BE2C (cell line): ENCODE measurements around the gene CSF1.

ENCODE experiments used
- DNase-seq: peaks from one replicate; pipeline ENCODE4 v3.0.0-alpha.2; 2020
- H3K27me3 ChIP-seq: fragments of 250-450 bp; sonication (Bioruptor Pico); 2 replicates; pipeline ENCODE4 v1.5.1; 2020; ENCODE audit warnings: mild to moderate bottlenecking
- H3K36me3 ChIP-seq: fragments of 250-450 bp; sonication (Bioruptor Pico); 2 replicates; pipeline ENCODE4 v1.5.1; 2020; ENCODE audit warnings: mild to moderate bottlenecking
- H3K4me1 ChIP-seq: fragments of 250-450 bp; sonication (Bioruptor Pico); 2 replicates; pipeline ENCODE4 v1.5.1; 2020
- H3K4me3 ChIP-seq: 2 replicates; pipeline ENCODE4 v1.5.1; 2011; ENCODE audit warnings: low read depth, low read length
- H3K9me3 ChIP-seq: fragments of 250-450 bp; sonication (Bioruptor Pico); 2 replicates; pipeline ENCODE4 v1.5.1; 2020
- TF ChIP-seq, protein P1 (sequence below): IDR thresholded peaks from 2 replicates; pipeline ENCODE4 v1.5.1; 2012; ENCODE audit warnings: mild to moderate bottlenecking, low read depth, low read length

Gene CSF1

DNA sequence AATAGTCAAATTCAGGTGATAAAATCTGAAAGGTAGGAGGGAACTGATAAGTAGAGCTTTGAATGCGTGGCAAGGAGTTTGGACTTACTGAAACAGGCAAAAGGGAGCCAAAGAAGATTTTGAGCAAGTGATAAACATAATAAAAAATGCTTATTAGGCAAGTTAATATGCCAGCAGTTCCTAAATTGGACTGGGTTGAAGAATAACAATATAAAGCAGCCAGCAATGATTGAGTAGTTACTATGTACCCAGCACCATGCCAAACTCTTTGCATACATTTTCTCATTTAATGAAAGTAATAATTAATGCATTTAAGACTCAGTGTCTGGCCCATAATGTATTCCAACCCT is 50.1 kb downstream of the CSF1 start:
- no peak for DNase-seq
- H3K27me3 ChIP-seq = no peaks in the 10 kb centered on the region
- H3K36me3 ChIP-seq = no peaks in the 10 kb centered on the region
- no peaks in the 10 kb centered on the region for H3K9me3 ChIP-seq
- H3K4me1 ChIP-seq = no peaks in the 10 kb centered on the region
- H3K4me3 ChIP-seq = no peak overlapping the region
- TF ChIP-seq, protein P1, sequence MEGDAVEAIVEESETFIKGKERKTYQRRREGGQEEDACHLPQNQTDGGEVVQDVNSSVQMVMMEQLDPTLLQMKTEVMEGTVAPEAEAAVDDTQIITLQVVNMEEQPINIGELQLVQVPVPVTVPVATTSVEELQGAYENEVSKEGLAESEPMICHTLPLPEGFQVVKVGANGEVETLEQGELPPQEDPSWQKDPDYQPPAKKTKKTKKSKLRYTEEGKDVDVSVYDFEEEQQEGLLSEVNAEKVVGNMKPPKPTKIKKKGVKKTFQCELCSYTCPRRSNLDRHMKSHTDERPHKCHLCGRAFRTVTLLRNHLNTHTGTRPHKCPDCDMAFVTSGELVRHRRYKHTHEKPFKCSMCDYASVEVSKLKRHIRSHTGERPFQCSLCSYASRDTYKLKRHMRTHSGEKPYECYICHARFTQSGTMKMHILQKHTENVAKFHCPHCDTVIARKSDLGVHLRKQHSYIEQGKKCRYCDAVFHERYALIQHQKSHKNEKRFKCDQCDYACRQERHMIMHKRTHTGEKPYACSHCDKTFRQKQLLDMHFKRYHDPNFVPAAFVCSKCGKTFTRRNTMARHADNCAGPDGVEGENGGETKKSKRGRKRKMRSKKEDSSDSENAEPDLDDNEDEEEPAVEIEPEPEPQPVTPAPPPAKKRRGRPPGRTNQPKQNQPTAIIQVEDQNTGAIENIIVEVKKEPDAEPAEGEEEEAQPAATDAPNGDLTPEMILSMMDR = no peak

DNA sequence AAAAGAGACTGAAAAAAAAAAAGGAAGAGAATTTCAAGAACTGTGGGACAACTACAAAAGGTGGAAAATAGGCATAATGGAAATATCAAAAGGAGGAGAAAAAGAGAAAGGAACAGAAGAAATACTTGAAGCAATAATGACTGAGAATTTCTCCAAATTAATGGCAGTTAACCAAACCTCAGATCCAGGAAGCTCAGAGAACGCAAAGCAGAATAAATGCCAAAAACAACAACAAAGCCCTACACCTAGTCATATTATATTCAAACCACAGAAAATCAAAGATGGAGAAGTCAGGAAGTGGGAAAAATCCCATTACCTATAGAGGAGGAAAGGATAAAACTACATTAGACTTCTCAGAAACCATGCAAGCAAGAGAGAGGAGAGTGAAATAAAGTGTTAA is 53.2 kb downstream of the CSF1 start:
- Histone ChIP-seq H3K27me3 (no peaks in the 10 kb centered on the region), H3K4me3 (no peak overlapping the region), H3K9me3 (no peaks in the 10 kb centered on the region), H3K4me1 (no peaks in the 10 kb centered on the region), H3K36me3 (no peaks in the 10 kb centered on the region)
- TF ChIP-seq, protein P1 = no peak
- DNase-seq = no peak

DNA sequence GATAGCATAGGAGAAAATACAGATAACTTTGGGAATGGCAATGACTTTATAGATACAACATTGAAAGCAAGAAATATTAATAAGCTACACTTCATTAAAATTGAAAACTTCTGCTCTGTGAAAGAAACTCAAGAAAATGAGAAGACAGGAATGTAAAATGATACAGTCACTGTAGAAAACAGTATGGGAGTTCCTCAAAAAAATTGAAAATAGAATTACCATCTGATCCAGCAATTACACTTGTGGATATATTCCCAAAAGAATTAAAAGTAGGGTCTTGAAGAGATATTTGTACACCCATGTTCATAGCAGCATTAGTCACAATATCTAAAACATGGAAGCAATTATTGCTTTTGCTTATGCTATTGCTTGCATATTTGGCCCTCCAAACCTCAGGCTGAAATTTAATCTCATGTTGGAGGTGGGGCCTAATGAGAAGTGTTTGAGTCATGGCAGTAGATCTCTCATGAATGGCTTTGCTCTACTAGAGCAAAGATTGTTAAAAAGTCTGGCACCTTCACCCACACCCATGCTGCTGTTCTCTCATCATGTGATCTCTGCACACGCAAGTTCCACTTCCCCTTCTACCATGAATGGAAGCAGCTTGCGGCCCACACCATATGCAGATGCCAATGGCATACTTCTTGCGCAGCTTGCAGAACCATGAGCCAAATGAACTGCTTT is 58.6 kb downstream of the CSF1 start:
- Histone ChIP-seq H3K9me3 (no peaks in the 10 kb centered on the region), H3K27me3 (no peaks in the 10 kb centered on the region), H3K36me3 (no peaks in the 10 kb centered on the region), H3K4me3 (no peak overlapping the region), H3K4me1 (no peaks in the 10 kb centered on the region; the same call in 1 of the 2 replicates)
- TF ChIP-seq, protein P1 = no peak
- DNase-seq = no peak

DNA sequence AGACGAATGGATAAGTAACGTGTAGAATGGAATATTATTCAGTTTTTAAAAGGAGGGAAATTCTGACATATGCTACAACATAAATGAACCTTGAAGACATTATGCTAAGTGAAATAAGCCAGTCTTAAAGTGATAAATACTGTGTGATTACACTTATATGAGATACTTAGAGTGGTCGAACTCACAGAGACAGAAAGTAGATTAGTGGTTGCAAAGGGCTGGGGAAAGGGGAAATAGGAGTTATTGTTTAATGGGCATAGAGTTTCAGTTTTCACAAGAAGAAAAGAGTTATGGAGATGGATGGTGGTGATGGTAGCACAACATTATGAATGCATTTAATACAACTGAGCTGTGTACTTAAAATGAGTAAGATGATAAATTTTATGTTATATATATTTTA is 59.3 kb downstream of the CSF1 start:
- H3K36me3 ChIP-seq = no peaks in the 10 kb centered on the region
- no peak overlapping the region for H3K4me3 ChIP-seq
- DNase-seq = no peak
- H3K4me1 ChIP-seq = no peaks in the 10 kb centered on the region; the same call in 1 of the 2 replicates
- TF ChIP-seq, protein P1 = no peak
- no peaks in the 10 kb centered on the region for H3K9me3 ChIP-seq
- H3K27me3 ChIP-seq = no peaks in the 10 kb centered on the region

DNA sequence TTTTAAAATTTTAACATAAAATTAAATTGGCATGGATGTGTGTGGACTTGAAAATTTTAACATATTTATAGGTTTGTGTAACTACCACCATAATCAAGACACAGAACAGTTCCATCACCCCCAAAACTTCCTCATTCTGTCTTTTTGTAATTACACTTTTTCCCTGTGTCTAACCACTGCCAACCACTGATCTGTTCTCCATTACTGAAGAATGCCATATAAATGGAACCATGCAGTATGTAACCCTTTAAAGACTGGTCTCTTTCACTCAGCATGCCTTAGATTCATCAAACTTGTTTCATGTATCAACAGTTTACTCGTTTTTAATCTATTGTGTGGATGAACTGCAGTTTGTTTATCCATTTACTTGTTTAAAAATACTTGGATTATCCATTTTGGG is 60.9 kb downstream of the CSF1 start:
- no peaks in the 10 kb centered on the region; the same call in 1 of the 2 replicates for H3K4me1 ChIP-seq
- no peak for DNase-seq
- no peaks in the 10 kb centered on the region for H3K36me3 ChIP-seq
- H3K9me3 ChIP-seq = no peaks in the 10 kb centered on the region
- TF ChIP-seq, protein P1 = no peak
- no peaks in the 10 kb centered on the region for H3K27me3 ChIP-seq
- H3K4me3 ChIP-seq = no peak overlapping the region

DNA sequence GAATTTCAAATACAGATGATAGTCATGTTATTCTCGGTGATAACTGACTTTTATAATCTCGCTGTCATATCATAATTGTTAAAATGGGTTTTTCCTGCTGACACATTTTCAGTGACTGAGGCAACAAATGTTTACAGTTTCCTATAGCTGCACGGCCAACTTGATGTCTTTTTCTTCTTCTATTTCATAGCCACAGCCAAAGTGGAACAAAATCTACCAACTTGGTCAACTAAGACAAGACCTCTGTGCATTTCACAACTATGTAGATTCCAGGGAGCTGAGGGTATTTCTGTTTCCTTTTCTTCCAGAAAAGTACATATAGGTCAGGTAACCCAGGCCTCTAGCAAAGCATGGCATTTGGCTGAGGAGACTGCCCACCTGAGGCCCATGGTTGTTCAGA is 63.5 kb downstream of the CSF1 start:
- Histone ChIP-seq H3K36me3 (no peaks in the 10 kb centered on the region), H3K27me3 (no peaks in the 10 kb centered on the region), H3K4me1 (no peaks in the 10 kb centered on the region; the same call in 1 of the 2 replicates), H3K4me3 (no peak overlapping the region), H3K9me3 (no peaks in the 10 kb centered on the region)
- DNase-seq = no peak
- TF ChIP-seq, protein P1 = no peak
